SK-N-SH treated with all-trans-retinoic acid at 6 μM for 48 hours (cell line): ENCODE data around the gene LSAMP.

Source experiments
- RARB ChIP-seq: fragments of 250-450 bp; sonication (Bioruptor Pico); IDR thresholded peaks from 2 replicates; pipeline ENCODE4 v1.8.0; 2021; ENCODE audit warnings: mild to moderate bottlenecking, moderate library complexity
- ZC3H10 ChIP-seq: fragments of 250-450 bp; sonication (Bioruptor Pico); IDR thresholded peaks from 2 replicates; pipeline ENCODE4 v1.5.1; 2021; ENCODE audit warnings: mild to moderate bottlenecking, moderate library complexity
- TF ChIP-seq, protein P1 (sequence below): fragments of 250-450 bp; sonication (Bioruptor Pico); IDR thresholded peaks from 2 replicates; pipeline ENCODE4 v1.5.1; 2021; ENCODE audit warnings: mild to moderate bottlenecking, moderate library complexity

DNA sequence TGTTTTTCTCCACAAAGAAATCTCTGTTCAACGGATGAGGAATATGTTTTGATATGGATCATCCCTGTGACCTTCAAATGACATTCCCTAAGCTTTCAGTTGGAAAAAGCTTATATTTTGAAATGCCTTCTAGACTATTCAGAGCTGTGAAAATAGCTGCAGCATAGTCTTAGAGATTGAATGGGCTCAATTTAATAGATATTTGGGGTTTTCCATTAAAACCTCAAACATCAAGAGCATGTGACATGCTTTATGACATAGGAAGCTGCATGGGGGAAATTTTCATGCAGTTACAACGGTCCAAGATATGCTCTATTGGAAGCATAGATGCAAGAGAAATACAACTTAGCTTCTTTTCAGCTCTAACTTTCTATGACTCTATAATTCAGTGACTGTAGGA, 102.8 kb downstream of the LSAMP start:
- no peak for TF ChIP-seq RARB
- TF ChIP-seq, protein P1, sequence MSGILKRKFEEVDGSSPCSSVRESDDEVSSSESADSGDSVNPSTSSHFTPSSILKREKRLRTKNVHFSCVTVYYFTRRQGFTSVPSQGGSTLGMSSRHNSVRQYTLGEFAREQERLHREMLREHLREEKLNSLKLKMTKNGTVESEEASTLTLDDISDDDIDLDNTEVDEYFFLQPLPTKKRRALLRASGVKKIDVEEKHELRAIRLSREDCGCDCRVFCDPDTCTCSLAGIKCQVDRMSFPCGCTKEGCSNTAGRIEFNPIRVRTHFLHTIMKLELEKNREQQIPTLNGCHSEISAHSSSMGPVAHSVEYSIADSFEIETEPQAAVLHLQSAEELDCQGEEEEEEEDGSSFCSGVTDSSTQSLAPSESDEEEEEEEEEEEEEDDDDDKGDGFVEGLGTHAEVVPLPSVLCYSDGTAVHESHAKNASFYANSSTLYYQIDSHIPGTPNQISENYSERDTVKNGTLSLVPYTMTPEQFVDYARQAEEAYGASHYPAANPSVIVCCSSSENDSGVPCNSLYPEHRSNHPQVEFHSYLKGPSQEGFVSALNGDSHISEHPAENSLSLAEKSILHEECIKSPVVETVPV: no peak
- no peak for TF ChIP-seq ZC3H10 (CRISPR knock-in tag)
